ENCODE data around the gene NOS2. TPM values are rescaled to one million over a fixed set of nuclear protein-coding genes. Genes with fewer than 3 reads are reported as not detected.

Gene NOS2
- total RNA-seq, 3 donors from 2014 or later (not counting 1 experiment from before 2014, with no cell fraction given): 0.19 to 0.20 TPM; not detected in 1

- ATAC-seq (no peak), DNase-seq (no peak)
- intact Hi-C loops (cut with micrococcal nuclease): no loop called here
- H3K4me1 Mint-ChIP-seq: no peaks in the 10 kb centered on the region
- no peaks in the 10 kb centered on the region for H3K4me1 ChIP-seq (ENCODE audit: control insufficient read depth, insufficient read depth, low read length)
- H3K4me3 ChIP-seq (ENCODE audit: low read length): no peak overlapping the region
- H3K27ac ChIP-seq (ENCODE audit: low read length): no peak overlapping the region
- WGBS (ENCODE audit: insufficient coverage): 67% methylated on average over 7 of the region's 7 CpGs
- TF ChIP-seq CTCF (IDR thresholded peaks at IDR 0.05): no peak
- no peaks in the 10 kb centered on the region for H3K27me3 ChIP-seq (ENCODE audit: control insufficient read depth, insufficient read depth, low read length)
- no peaks in the 10 kb centered on the region for H3K36me3 ChIP-seq (ENCODE audit: control insufficient read depth, insufficient read depth, low read length)
- H3K27ac Mint-ChIP-seq: no peak overlapping the region
- no peak overlapping the region for H3K4me3 Mint-ChIP-seq
- peaks cover under 1 to 8% of the 10 kb centered on the region in 2 donors for H3K27me3 Mint-ChIP-seq (ENCODE audit: low read depth in 2 of 2)
- no peaks in the 10 kb centered on the region for H3K36me3 Mint-ChIP-seq
- no peaks in the 10 kb centered on the region for H3K9me3 ChIP-seq (ENCODE audit: control insufficient read depth, insufficient read depth, low read length)
- no peaks in the 10 kb centered on the region for H3K9me3 Mint-ChIP-seq
Measured at GRCh38 chr17:27782791-27783206, 17.5 kb downstream of the NOS2 start.

- WGBS (ENCODE audit: insufficient coverage): 92% methylated on average over 20 of the region's 20 CpGs
- intact Hi-C loops (cut with micrococcal nuclease): no loop called here
- no peaks in the 10 kb centered on the region for H3K36me3 ChIP-seq (ENCODE audit: control insufficient read depth, insufficient read depth, low read length)
- ATAC-seq: no peak
- no peak overlapping the region for H3K4me3 ChIP-seq (ENCODE audit: low read length)
- Mint-ChIP-seq H3K4me1 (no peaks in the 10 kb centered on the region), H3K4me3 (no peak overlapping the region), H3K27me3 (ENCODE audit: low read depth in 2 of 2) (peaks cover 0 to 8% of the 10 kb centered on the region in 2 donors), H3K36me3 (no peaks in the 10 kb centered on the region), H3K9me3 (no peaks in the 10 kb centered on the region), H3K27ac (no peak overlapping the region)
- no peaks in the 10 kb centered on the region for H3K27me3 ChIP-seq (ENCODE audit: control insufficient read depth, insufficient read depth, low read length)
- H3K9me3 ChIP-seq (ENCODE audit: control insufficient read depth, insufficient read depth, low read length): no peaks in the 10 kb centered on the region
- H3K4me1 ChIP-seq (ENCODE audit: control insufficient read depth, insufficient read depth, low read length): no peaks in the 10 kb centered on the region
- no peak overlapping the region for H3K27ac ChIP-seq (ENCODE audit: low read length)
- DNase-seq: no peak
- no peak for TF ChIP-seq CTCF (IDR thresholded peaks at IDR 0.05)
Measured at GRCh38 chr17:27780828-27781404, 19.4 kb downstream of the NOS2 start.

DNA sequence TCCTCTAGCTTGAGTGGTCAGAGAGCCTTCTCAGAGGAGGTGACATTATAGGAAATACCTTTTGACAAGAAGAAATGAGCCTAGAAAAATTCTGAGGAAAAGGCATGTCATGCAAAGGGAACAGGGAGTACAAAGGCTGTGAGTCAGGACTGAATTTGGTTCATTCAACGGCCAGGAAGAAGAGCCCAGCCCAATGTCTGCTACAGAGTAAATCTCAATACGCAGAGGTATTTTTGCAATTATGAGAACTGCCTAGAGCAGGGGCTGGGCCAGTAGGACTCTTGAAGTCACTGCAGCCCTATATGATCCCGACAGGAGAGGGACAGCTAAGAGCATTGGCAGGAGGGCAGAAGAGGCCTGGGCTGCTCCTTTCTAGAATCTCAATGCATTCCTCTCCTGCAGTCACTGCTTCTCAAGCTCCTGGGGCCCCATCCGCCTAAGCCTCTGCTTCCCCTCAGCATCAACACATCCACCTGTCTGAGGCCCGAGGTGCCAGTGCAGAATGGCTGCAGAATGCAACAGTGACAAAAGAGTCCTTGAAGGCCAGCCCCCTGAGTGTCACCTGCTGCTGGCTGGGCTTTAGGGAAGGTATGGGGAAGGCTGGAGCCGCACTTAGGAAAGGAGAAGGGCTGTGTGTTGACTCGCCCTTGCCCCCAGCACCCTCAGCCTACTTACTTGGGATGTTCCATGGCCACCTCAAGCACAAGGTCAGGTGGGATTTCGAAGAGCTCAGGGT lies 20.1 kb downstream of the NOS2 start:
- Histone ChIP-seq H3K27ac (ENCODE audit: low read length) (no peak overlapping the region), H3K4me1 (ENCODE audit: control insufficient read depth, insufficient read depth, low read length) (no peaks in the 10 kb centered on the region), H3K27me3 (ENCODE audit: control insufficient read depth, insufficient read depth, low read length) (no peaks in the 10 kb centered on the region), H3K36me3 (ENCODE audit: control insufficient read depth, insufficient read depth, low read length) (no peaks in the 10 kb centered on the region), H3K9me3 (ENCODE audit: control insufficient read depth, insufficient read depth, low read length) (no peaks in the 10 kb centered on the region), H3K4me3 (ENCODE audit: low read length) (no peak overlapping the region)
- DNase-seq (no peak), ATAC-seq (no peak)
- Mint-ChIP-seq H3K4me1 (no peaks in the 10 kb centered on the region), H3K27me3 (ENCODE audit: low read depth in 2 of 2) (peaks cover 0 to 8% of the 10 kb centered on the region in 2 donors), H3K27ac (no peak overlapping the region), H3K36me3 (no peaks in the 10 kb centered on the region), H3K9me3 (no peaks in the 10 kb centered on the region), H3K4me3 (no peak overlapping the region)
- intact Hi-C loops (cut with micrococcal nuclease): no loop called here
- 87% methylated on average over 8 of the region's 8 CpGs for WGBS (ENCODE audit: insufficient coverage)
- no peak for TF ChIP-seq CTCF (IDR thresholded peaks at IDR 0.05)

All from natural killer cell (primary cell).